HepG2 (cell line): ENCODE data around the gene CAMK2G. TPM values are rescaled to one million over a fixed set of nuclear protein-coding genes. Genes with fewer than 3 reads are reported as not detected.

Source experiments
- BRD4 ChIP-seq: sonication (generic); formaldehyde crosslinking; IDR thresholded peaks from 2 replicates; pipeline ENCODE4 v1.4.0; 2020; ENCODE audit warnings: missing genetic modification reagents
- HHEX ChIP-seq: IDR thresholded peaks from 2 replicates; pipeline ENCODE4 v1.6.1; 2016; ENCODE audit warnings: control low read depth
- HIVEP1 ChIP-seq: sonication (generic); formaldehyde crosslinking; IDR thresholded peaks from 2 replicates; pipeline ENCODE4 v1.4.0; 2020; ENCODE audit warnings: mild to moderate bottlenecking, missing genetic modification reagents
- HMG20B ChIP-seq: conservative IDR thresholded peaks from 2 replicates; pipeline ENCODE4 v1.6.1; 2016; ENCODE audit warnings: missing genetic modification reagents, missing compliant biosample characterization
- HNRNPL ChIP-seq: fragments of 200-400 bp; formaldehyde crosslinking; IDR thresholded peaks from 2 replicates; pipeline ENCODE4 v1.6.1; 2017; ENCODE audit warnings: mild to moderate bottlenecking, low read depth, low read length
- KDM2A ChIP-seq: sonication (generic); formaldehyde crosslinking; IDR thresholded peaks from 2 replicates; pipeline ENCODE4 v1.4.0; 2020; ENCODE audit warnings: low read depth, missing genetic modification reagents, borderline replicate concordance
- MYNN ChIP-seq: sonication (generic); formaldehyde crosslinking; IDR thresholded peaks from 2 replicates; pipeline ENCODE4 v1.4.0; 2020; ENCODE audit warnings: mild to moderate bottlenecking, low read depth, missing genetic modification reagents
- NFIC ChIP-seq: IDR thresholded peaks from 2 replicates; pipeline ENCODE4 v1.6.1; 2012; ENCODE audit warnings: mild to moderate bottlenecking, low read length, inconsistent platforms
- ZFP36L2 ChIP-seq: sonication (generic); formaldehyde crosslinking; IDR thresholded peaks from 2 replicates; pipeline ENCODE4 v1.4.0; 2020; ENCODE audit warnings: missing genetic modification reagents
- ZFP41 ChIP-seq: sonication (generic); formaldehyde crosslinking; IDR thresholded peaks from 2 replicates; pipeline ENCODE4 v1.4.0; 2020; ENCODE audit warnings: mild to moderate bottlenecking, missing genetic modification reagents, borderline replicate concordance
- ZNF256 ChIP-seq: sonication (generic); formaldehyde crosslinking; conservative IDR thresholded peaks from 2 replicates; pipeline ENCODE4 v1.4.0; 2020; ENCODE audit warnings: missing genetic modification reagents
- ZNF292 ChIP-seq: sonication (generic); formaldehyde crosslinking; IDR thresholded peaks from 2 replicates; pipeline ENCODE4 v1.8.1; 2022; ENCODE audit warnings: mild to moderate bottlenecking, low read depth, missing genetic modification reagents, borderline replicate concordance
- ZNF431 ChIP-seq: sonication (generic); formaldehyde crosslinking; IDR thresholded peaks from 2 replicates; pipeline ENCODE4 v1.9.0; 2022; ENCODE audit warnings: missing genetic modification reagents, low read depth, mild to moderate bottlenecking, borderline replicate concordance
- ZNF432 ChIP-seq: sonication (generic); formaldehyde crosslinking; IDR thresholded peaks from 2 replicates; pipeline ENCODE4 v1.5.0; 2020; ENCODE audit warnings: missing genetic modification reagents, mild to moderate bottlenecking, borderline replicate concordance
- ZNF468 ChIP-seq: sonication (generic); formaldehyde crosslinking; IDR thresholded peaks from 2 replicates; pipeline ENCODE4 v1.8.0; 2022; ENCODE audit warnings: mild to moderate bottlenecking, moderate library complexity, missing genetic modification reagents
- ZNF484 ChIP-seq: sonication (generic); formaldehyde crosslinking; IDR thresholded peaks from 2 replicates; pipeline ENCODE4 v1.5.1; 2020; ENCODE audit warnings: mild to moderate bottlenecking, low read depth, missing genetic modification reagents, borderline replicate concordance
- ZNF501 ChIP-seq: sonication (generic); formaldehyde crosslinking; IDR thresholded peaks from 2 replicates; pipeline ENCODE4 v1.5.1; 2020; ENCODE audit warnings: mild to moderate bottlenecking, moderate library complexity, missing genetic modification reagents
- ZSCAN30 ChIP-seq: sonication (generic); formaldehyde crosslinking; IDR thresholded peaks from 2 replicates; pipeline ENCODE4 v1.5.0; 2020; ENCODE audit warnings: mild to moderate bottlenecking, missing genetic modification reagents
- polyA plus RNA-seq, 8 experiments: library from polyadenylated mRNA; depleted of rRNA in 3 of 8; stranded (reverse) in 7 of 8; unstranded in 1 of 8; fragments of >200 nt; fragmentation: Illumina TruSeq in 4 of 8; extraction: Trizol in 4 of 8; gene quantifications; 2 replicates each; pipeline versions ENCODE4 v1.2.1 to v1.2.3, GENCODE V29; 2011 to 2016; ENCODE audit warnings: low read depth in 4 of 8, missing spikeins in 1 of 8, mixed read lengths in 1 of 8; ENCODE audit not compliant: insufficient read depth in 1 of 8
- total RNA-seq, 5 experiments: library from RNA; depleted of rRNA; stranded (reverse); fragments of >200 nt; fragmentation: Illumina TruSeq; extraction: Trizol; gene quantifications; 2 replicates each; pipeline ENCODE4 v1.2.3, GENCODE V29; 2016; ENCODE audit warnings: low read depth in 1 of 5
- TF ChIP-seq, protein P1 (sequence below), 2 experiments: sonication (generic) in 1 of 2; formaldehyde crosslinking in 1 of 2; IDR thresholded peaks; 2 replicates each; pipeline versions ENCODE4 v1.5.1 to v1.6.1; 2011 to 2020; ENCODE audit warnings: borderline replicate concordance in 1 of 2, low read depth in 1 of 2, low read length in 1 of 2, mild to moderate bottlenecking in 1 of 2, missing genetic modification reagents in 1 of 2, moderate library complexity in 1 of 2
- TF ChIP-seq, protein P2 (sequence below): sonication (generic); formaldehyde crosslinking; IDR thresholded peaks from 2 replicates; pipeline ENCODE4 v1.4.0; 2020; ENCODE audit warnings: mild to moderate bottlenecking, missing genetic modification reagents
- TF ChIP-seq, protein P3 (sequence below): IDR thresholded peaks from 2 replicates; pipeline ENCODE4 v1.6.1; 2016; ENCODE audit warnings: missing biosample characterization, missing genetic modification reagents, low read depth
- TF ChIP-seq, protein P4 (sequence below): sonication (generic); formaldehyde crosslinking; IDR thresholded peaks from 2 replicates; pipeline ENCODE4 v1.4.0; 2020; ENCODE audit warnings: missing genetic modification reagents
- TF ChIP-seq, protein P5 (sequence below): sonication (generic); formaldehyde crosslinking; IDR thresholded peaks from 2 replicates; pipeline ENCODE4 v1.5.0; 2020; ENCODE audit warnings: missing genetic modification reagents, mild to moderate bottlenecking, borderline replicate concordance

The CAMK2G gene
- total and polyA plus RNA-seq, 2 of the 13 experiments (the other 11 are each of a cell fraction or from before 2014, with no cell fraction given): 15.9 to 18.8 TPM

DNA sequence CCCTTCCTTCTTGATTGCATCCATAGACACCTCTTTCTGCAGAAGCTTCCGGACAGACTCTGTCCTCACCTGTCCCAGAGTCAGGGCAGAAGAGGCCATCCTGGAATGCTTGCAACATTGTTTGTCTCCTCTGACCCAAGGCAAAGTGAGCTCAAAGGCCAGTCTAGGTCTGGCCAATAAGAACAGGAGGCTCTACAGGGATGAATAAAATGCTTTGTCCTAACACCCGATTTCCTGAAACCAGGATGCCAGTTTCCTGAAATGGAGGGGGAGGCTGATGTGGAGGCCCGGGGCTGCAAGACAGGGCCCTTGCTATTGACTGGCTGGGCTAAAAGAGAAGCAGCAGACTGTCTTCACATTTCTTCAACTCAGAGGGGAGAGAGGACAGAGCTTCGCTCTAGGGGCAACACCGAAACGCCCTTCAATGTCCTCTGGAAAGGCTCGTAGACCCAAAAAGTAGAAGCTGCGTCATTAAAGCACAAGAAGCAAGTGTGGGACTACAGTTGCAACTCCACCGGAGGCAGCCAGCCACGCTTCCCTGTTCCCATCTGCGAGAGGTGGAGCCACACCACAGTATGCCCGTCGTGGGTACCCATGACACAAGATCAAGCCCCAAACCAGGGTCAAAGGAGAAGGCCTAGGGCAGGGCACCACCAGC is 33.8 kb downstream of the CAMK2G start (continued):
- TF ChIP-seq, protein P1, sequence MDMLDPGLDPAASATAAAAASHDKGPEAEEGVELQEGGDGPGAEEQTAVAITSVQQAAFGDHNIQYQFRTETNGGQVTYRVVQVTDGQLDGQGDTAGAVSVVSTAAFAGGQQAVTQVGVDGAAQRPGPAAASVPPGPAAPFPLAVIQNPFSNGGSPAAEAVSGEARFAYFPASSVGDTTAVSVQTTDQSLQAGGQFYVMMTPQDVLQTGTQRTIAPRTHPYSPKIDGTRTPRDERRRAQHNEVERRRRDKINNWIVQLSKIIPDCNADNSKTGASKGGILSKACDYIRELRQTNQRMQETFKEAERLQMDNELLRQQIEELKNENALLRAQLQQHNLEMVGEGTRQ (IDR thresholded peaks at IDR 0.05; ENCODE audit: low read depth, low read length): no peak
- TF ChIP-seq, protein P1 (CRISPR knock-in tag; IDR thresholded peaks at IDR 0.05; ENCODE audit: borderline replicate concordance): no peak
- peak; percentile 71 for TF ChIP-seq ZNF501 (CRISPR knock-in tag)
- peak; percentile 84 for TF ChIP-seq BRD4 (CRISPR knock-in tag)
- TF ChIP-seq ZNF292 (CRISPR knock-in tag): peak; percentile 46; the same call in 1 of the 2 replicates
- TF ChIP-seq, protein P2, sequence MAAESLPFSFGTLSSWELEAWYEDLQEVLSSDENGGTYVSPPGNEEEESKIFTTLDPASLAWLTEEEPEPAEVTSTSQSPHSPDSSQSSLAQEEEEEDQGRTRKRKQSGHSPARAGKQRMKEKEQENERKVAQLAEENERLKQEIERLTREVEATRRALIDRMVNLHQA (CRISPR knock-in tag): no peak
- no peak for TF ChIP-seq ZNF468 (CRISPR knock-in tag)
- no peak for TF ChIP-seq ZNF484 (CRISPR knock-in tag)
- no peak for TF ChIP-seq HHEX (CRISPR knock-in tag)
- 0 out of 2 replicates have a peak, but pooled peaks have one; percentile 60 for TF ChIP-seq ZNF256
- TF ChIP-seq ZNF431: 0 out of 2 replicates have a peak, but pooled peaks have one; percentile 42
- TF ChIP-seq HIVEP1 (CRISPR knock-in tag): no peak
- TF ChIP-seq, protein P3, sequence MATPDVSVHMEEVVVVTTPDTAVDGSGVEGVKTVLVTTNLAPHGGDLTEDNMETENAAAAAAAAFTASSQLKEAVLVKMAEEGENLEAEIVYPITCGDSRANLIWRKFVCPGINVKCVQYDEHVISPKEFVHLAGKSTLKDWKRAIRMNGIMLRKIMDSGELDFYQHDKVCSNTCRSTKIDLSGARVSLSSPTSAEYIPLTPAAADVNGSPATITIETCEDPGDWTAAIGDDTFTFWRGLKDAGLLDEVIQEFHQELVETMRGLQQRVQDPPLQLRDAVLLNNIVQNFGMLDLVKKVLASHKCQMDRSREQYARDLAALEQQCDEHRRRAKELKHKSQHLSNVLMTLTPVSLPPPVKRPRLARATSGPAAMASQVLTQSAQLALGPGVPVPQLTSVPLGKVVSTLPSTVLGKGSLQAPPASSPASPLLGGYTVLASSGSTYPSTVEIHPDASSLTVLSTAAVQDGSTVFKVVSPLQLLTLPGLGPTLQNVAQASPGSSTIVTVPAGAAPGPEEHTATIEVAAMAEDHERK (CRISPR knock-in tag): no peak
- TF ChIP-seq MYNN (CRISPR knock-in tag): no peak
- no peak for TF ChIP-seq ZNF432 (CRISPR knock-in tag)
- TF ChIP-seq, protein P4, sequence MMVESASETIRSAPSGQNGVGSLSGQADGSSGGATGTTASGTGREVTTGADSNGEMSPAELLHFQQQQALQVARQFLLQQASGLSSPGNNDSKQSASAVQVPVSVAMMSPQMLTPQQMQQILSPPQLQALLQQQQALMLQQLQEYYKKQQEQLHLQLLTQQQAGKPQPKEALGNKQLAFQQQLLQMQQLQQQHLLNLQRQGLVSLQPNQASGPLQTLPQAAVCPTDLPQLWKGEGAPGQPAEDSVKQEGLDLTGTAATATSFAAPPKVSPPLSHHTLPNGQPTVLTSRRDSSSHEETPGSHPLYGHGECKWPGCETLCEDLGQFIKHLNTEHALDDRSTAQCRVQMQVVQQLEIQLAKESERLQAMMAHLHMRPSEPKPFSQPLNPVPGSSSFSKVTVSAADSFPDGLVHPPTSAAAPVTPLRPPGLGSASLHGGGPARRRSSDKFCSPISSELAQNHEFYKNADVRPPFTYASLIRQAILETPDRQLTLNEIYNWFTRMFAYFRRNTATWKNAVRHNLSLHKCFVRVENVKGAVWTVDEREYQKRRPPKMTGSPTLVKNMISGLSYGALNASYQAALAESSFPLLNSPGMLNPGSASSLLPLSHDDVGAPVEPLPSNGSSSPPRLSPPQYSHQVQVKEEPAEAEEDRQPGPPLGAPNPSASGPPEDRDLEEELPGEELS (CRISPR knock-in tag): peak; percentile 85
- TF ChIP-seq HNRNPL: 0 out of 2 replicates have a peak, but pooled peaks have one; percentile 57
- TF ChIP-seq ZFP36L2: no peak
- no peak for TF ChIP-seq ZFP41 (CRISPR knock-in tag)
- TF ChIP-seq ZSCAN30 (CRISPR knock-in tag): no peak
- no peak; the same call in 1 of the 2 replicates for TF ChIP-seq NFIC
- TF ChIP-seq, protein P5, sequence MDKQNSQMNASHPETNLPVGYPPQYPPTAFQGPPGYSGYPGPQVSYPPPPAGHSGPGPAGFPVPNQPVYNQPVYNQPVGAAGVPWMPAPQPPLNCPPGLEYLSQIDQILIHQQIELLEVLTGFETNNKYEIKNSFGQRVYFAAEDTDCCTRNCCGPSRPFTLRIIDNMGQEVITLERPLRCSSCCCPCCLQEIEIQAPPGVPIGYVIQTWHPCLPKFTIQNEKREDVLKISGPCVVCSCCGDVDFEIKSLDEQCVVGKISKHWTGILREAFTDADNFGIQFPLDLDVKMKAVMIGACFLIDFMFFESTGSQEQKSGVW: no peak
- no peak for TF ChIP-seq KDM2A
- TF ChIP-seq HMG20B (CRISPR knock-in tag): peak; percentile 34; the same call in 1 of the 2 replicates
